BJ (cell line): ENCODE data around the gene ARIH1. TPM values are rescaled to one million over a fixed set of nuclear protein-coding genes. Genes with fewer than 3 reads are reported as not detected.

Source experiments
- CTCF ChIA-PET: fragments of 350-600 bp; formaldehyde crosslinking; extraction: SDS; loops from one replicate; lab custom pipeline; 2021; ENCODE audit warnings: antibody characterized with exemption, inconsistent platforms; lab: Yijun Ruan, JAX
- POLR2A ChIA-PET: fragments of 300-600 bp; sonication (Branson Sonifier 250); formaldehyde crosslinking; extraction: SDS; loops from one replicate; lab custom pipeline; 2021; ENCODE audit warnings: antibody characterized with exemption; lab: Charles Lee
- DNase-seq: peaks from one replicate; pipeline ENCODE4 v3.0.0-alpha.2; 2011; ENCODE audit warnings: low read depth
- H3K27me3 ChIP-seq: 2 replicates; pipeline ENCODE4 v1.6.0; 2011; ENCODE audit warnings: low read length; ENCODE audit not compliant: control insufficient read depth, insufficient read depth
- H3K36me3 ChIP-seq: 2 replicates; pipeline ENCODE4 v1.5.1; 2011; ENCODE audit warnings: low read length; ENCODE audit not compliant: control insufficient read depth, insufficient read depth
- H3K4me3 ChIP-seq: 2 replicates; pipeline ENCODE4 v1.5.1; 2011; ENCODE audit warnings: low read depth, mild to moderate bottlenecking, control low read depth, low read length
- CTCF ChIP-seq: IDR thresholded peaks from 2 replicates; pipeline ENCODE4 v1.5.1; 2011; ENCODE audit warnings: low read depth, mild to moderate bottlenecking, control low read depth, inconsistent platforms, low read length, moderate library complexity; ENCODE audit not compliant: insufficient read depth
- polyA plus RNA-seq: library from polyadenylated mRNA; depleted of rRNA; stranded (reverse); fragments of >200 nt; gene quantifications from 2 replicates; pipeline ENCODE4 v1.2.3, GENCODE V29; 2011

The ARIH1 gene
- polyA plus RNA-seq, 1 experiment = 46.0 TPM

DNA sequence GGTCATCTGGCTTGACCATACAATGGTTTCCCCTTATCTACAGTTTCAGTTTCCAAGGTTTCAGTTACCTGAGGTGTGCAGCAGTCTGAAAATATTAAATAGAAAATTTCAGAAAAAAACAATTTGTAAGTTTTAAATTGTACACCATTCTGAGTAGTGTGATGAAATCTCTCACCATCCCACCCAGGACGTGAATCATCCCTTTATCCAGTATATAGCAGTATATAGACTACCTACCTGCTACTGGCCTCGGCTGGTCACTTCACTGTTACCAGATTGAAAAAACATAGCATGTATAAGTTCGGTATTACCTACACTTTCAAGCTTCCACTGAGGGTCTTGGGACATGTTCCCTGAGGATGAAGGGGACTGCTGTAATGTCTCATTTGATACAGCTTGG, 12.0 kb downstream of the ARIH1 start:
- DNase-seq = no peak
- no peak overlapping the region for H3K4me3 ChIP-seq
- TF ChIP-seq CTCF = no peak
- ChIA-PET CTCF (interaction anchor here (0.8 to 2.2 kb wide), 3 partner anchors 11 to 22 kb away, joined by 3 to 6 read pairs (median 3); no protein-coding TSS in a partner anchor), POLR2A (no interaction called here)
- 0 out of 2 replicates have a peak, but pooled peaks cover 1% of the 10 kb centered on the region for H3K36me3 ChIP-seq
- no peaks in the 10 kb centered on the region for H3K27me3 ChIP-seq

DNA sequence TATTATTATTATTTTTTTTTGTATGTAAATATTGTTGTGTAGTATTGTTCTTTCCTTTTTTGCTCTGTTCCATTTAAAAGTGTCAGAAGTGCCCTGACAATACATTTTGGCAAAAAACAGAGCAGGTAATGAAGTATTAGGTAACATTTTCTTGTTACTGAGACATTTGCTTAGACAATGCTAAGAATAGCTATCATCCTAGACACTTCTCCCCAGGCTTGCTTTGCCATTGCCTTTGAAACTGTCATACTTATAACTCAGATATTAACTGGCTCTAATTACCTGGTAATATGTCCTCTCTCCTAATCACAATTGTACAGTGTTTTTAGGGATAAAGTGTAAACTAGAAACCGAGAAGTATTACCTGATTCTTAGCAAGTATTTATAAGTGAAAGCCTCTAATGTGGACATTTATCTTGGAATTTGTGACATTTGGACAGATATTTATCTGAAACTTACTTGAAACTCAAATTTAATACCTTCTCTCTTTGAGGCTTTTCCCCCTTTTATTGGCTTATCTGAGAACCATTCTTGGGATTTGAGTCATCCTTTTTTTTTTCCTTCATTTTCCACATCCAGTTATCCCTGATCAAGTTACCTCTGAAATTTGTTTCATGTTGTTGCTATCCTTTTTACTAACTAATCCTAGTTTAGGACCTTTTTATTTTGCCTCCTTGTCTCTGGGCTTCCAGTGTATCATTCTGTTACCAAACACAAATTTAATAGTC, 13.1 kb downstream of the ARIH1 start:
- no peak for DNase-seq
- Histone ChIP-seq H3K36me3 (0 out of 2 replicates have a peak, but pooled peaks cover 1% of the 10 kb centered on the region), H3K4me3 (no peak overlapping the region), H3K27me3 (no peaks in the 10 kb centered on the region)
- ChIA-PET CTCF (interaction anchor here (0.6 to 2.2 kb wide), 3 partner anchors 12 to 80 kb away, joined by 3 to 6 read pairs (median 3); no protein-coding TSS in a partner anchor), POLR2A (no interaction called here)
- no peak for TF ChIP-seq CTCF

DNA sequence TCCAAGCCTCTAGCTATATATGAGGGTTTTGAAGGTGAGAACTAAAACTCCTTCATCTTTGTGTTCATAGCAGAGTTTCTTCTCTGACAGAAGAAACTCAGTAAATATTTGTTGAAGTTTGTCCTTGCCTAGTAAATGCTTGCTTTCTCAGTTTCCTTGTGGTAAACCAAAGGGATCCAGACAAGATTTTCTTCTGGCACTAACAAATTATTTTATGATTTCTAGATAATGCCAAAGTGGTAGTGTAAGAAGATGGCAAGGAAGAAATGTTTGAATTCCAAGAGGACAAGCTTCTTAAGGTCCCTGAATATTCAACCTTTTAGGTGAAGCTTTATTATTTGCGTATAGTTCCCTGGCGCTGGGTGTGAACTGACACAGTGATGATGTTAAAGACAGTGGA, 14.4 kb downstream of the ARIH1 start:
- POLR2A ChIA-PET = no interaction called here

DNA sequence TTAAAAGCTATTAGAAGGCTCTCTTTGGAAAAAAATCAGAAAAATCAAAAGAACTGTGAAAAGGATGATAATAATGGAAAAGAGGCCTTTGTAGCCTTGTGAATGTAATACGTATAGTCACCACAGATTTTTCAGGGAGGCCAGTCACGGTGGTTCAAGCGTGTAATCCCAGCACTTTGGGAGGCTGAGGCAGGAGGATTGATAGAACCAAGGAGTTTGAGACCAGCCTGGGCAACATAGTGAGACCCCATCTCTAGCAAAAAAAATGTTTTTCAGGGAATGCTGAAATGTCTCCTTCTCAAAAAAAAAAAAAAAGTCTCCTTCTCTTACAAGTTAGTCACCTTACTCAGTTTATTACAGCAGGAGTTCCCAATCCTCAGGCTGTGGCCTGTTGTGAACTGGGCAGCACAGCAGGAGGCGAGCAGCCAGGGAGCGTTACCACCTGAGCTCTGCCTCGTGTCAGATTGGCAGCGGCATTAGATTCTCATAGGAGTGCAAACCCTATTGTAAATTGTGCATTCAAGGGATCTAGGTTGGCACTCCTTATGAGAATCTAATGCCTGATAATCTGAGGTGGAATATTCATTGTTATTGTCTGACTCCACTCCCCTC, 15.9 kb downstream of the ARIH1 start:
- no peaks in the 10 kb centered on the region for H3K27me3 ChIP-seq
- H3K4me3 ChIP-seq = no peak overlapping the region
- no peak for TF ChIP-seq CTCF
- H3K36me3 ChIP-seq = no peaks in the 10 kb centered on the region
- ChIA-PET POLR2A (no interaction called here), CTCF (no interaction called here)
- no peak for DNase-seq

More for the DNA sequence above, 14.4 kb downstream of the ARIH1 start:
- H3K36me3 ChIP-seq = no peaks in the 10 kb centered on the region
- TF ChIP-seq CTCF = no peak
- no peak overlapping the region for H3K4me3 ChIP-seq
- CTCF ChIA-PET = no interaction called here
- DNase-seq = no peak
- no peaks in the 10 kb centered on the region for H3K27me3 ChIP-seq

DNA sequence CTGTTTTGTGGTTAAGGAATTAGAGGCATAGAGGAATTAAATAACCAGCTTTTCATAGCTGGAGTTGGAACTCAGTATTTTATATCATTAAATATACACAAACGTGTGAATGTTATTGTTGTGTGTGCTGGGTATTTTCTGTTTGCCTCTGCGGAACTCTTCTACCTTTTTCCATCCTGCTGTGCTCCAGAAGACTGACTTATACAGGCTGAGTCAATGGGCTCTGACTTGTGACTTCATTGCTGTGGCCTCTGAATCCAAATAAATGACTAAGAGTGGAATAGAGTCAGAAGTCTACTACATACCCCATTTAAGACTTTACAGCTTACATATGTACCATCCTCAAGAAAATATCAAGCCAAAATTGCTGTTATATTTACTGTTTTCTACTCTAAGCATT, 17.6 kb downstream of the ARIH1 start:
- CTCF ChIA-PET = interaction anchor here (1.6 kb wide), 1 partner anchor 8 kb away, joined by 4 read pairs; no protein-coding TSS in a partner anchor
- POLR2A ChIA-PET = no interaction called here
- Histone ChIP-seq H3K36me3 (no peaks in the 10 kb centered on the region), H3K4me3 (no peak overlapping the region), H3K27me3 (no peaks in the 10 kb centered on the region)
- TF ChIP-seq CTCF = no peak
- no peak for DNase-seq
